Activated T-helper 9 cell treated with anti-CD3 and anti-CD28 coated beads, Interleukin-2, amount 50 U/mL, for 16 hours (primary cell): ENCODE measurements around the gene GDI1.

Source experiments
- DNase-seq: peaks from one replicate; pipeline ENCODE4 v3.0.0-alpha.2; 2020; ENCODE audit warnings: low read depth

Gene GDI1

DNA sequence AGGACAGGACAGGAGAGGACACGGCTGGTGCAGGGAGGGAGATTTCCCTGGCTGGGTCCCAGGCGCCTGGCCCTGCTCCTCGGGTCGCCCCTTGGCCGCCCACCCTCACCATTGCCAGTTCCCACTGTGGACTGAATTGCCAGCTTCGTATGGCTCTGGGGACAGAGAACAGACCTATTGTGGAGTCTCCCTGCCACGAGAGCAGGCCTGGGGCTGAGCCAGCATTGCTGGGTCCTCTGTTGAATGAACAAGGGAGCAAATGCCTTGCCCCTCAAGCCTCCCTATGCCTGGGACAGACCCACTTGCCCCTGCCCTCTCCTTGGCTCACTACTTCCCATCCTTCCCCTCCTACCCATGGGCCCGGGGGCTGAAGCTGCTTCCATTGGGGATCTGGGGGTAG lies 25.4 kb downstream of the GDI1 start:
- no peak for DNase-seq

DNA sequence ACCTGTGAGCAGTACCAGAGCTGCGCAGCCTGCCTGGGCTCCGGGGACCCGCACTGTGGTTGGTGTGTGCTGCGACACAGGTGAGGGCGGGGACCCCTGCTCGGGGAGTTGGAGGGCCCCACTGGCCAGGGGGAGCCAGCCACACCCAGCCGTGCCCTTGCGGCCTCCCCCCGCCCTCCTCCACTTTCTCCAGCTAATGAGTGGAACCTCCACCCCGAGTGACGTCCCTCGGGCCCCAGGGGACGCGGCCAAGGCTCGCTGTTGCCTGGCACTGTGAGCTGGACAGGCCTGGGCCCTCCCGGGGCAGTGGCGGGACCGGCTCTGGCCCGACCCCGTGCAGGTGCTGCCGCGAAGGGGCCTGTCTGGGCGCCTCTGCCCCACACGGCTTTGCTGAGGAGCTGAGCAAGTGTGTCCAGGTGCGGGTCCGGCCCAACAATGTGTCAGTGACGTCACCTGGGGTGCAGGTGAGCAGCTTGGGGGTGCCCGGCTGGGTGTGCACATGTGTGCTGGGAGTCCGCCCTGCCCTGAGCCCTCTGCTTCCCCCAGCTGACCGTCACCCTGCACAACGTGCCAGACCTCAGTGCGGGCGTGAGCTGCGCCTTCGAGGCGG lies 26.8 kb downstream of the GDI1 start:
- DNase-seq: no peak

- no peak for DNase-seq
Measured at GRCh38 chrX:154464806-154465365, 27.9 kb downstream of the GDI1 start.

DNA sequence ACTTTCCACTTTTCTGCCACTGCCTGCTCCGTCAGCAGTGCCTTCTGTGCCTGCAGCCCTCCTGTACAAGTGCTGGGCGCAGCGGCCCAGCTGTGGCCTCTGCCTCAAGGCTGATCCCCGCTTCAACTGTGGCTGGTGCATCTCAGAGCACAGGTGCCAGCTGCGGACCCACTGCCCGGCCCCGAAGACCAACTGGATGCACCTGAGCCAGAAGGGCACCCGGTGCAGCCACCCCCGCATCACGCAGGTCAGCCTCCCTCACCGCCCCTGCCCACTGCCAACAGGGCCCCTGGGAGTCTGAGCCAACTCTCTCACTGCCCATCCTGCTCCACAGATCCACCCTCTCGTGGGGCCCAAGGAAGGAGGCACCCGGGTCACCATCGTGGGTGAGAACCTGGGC lies 28.6 kb downstream of the GDI1 start:
- DNase-seq: no peak

DNA sequence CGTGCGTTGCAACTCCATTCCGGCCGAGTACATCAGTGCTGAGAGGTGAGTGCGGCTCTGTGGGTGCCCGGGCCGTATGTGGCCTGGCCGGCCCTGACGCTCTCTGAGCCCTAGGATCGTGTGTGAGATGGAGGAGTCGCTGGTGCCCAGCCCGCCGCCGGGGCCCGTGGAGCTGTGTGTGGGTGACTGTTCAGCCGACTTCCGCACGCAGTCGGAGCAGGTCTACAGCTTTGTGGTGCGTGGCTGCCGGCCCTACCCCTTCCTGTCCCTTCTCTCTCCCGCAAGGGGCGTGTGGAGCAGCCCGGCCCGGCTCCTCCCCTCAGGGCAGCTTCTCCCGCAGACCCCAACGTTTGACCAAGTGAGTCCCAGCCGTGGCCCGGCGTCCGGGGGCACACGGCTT lies 29.1 kb downstream of the GDI1 start:
- no peak for DNase-seq

DNA sequence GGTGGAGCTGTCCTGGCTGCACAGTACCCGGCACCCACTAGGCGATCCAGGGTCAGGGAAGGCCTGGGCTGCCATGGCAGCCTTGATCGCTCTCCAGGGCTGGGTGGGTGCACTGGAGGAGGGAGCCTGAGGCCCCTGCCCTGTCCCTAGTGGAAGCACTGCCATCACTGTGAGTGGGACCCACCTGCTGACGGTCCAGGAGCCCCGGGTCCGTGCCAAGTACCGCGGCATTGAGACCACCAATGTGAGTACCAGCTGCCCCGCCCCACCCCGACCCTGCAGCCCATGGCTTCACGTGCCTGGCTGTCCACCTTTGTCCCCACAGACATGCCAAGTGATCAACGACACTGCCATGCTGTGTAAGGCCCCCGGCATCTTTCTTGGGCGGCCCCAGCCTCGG lies 30.0 kb downstream of the GDI1 start:
- no peak for DNase-seq

DNA sequence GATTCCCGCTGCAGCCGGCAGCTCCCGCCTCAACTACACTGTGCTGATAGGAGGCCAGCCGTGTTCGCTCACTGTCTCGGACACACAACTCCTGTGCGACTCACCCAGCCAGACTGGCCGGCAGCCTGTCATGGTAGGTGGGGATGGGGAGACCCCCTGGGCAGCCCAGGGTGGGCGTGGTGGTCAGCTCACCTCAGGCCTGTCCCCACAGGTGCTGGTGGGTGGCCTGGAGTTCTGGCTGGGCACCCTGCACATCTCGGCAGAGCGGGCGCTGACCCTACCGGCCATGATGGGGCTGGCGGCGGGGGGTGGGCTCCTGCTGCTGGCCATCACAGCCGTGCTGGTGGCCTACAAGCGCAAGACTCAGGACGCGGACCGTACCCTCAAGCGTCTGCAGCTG lies 30.6 kb downstream of the GDI1 start:
- no peak for DNase-seq

DNA sequence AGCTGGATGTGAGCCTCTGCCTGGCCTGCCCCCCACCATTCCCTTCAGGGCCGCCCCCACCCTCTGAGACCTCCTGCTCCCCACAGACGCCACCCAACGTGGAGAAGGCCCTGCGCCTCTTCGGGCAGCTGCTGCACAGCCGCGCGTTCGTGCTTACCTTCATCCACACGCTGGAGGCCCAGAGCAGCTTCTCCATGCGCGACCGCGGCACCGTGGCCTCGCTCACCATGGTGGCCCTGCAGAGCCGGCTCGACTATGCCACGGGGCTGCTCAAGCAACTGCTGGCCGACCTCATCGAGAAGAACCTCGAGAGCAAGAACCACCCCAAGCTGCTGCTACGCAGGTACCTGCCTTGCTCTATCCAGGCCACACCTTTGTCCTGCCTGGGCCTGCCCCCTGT lies 31.3 kb downstream of the GDI1 start:
- no peak for DNase-seq

GRCh38 chrX:154469114-154469513 lies 32.2 kb downstream of the GDI1 start:
- DNase-seq: no peak

DNA sequence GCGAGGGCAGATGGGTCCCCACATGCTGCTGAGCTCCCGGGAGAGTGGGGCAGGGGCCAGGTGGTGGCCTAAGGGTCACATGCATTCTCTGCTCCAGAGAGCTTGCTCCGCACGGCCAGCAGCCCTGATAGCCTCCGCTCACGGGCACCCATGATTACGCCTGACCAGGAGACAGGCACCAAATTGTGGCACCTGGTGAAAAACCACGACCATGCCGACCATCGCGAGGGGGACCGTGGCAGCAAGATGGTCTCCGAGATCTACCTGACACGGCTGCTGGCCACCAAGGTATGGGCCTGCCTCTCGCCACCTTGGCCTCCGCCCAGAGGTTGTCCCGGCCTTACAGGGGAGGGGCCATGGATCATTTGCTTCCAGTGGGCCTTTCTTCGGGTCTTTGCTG lies 32.9 kb downstream of the GDI1 start:
- DNase-seq: no peak

- DNase-seq: no peak
Measured at GRCh38 chrX:154470434-154470833, 33.5 kb downstream of the GDI1 start.

DNA sequence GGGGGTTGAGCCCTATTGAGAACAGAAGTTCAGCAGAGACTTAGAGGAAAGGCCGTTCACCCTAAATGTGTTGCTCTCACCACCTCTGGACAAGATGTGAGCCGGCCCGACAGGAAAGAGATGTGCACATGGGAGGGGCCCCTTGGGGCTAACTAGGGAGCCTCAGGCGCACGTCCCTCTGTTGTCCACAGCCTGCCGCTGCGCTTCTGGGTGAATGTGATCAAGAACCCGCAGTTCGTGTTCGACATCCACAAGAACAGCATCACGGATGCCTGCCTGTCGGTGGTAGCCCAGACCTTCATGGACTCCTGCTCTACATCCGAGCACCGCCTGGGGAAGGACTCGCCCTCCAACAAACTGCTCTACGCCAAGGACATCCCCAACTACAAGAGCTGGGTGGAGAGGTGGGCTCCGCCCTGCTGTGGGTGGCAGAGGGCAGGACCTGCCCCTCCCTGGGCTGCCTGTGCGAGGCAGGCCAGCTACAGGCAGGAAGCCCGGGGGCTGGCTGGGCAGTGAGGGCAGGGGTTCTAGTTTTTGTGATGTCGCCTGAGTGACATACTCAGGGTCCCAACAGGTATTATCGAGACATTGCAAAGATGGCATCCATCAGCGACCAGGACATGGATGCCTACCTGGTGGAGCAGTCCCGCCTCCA lies 34.1 kb downstream of the GDI1 start:
- no peak for DNase-seq

DNA sequence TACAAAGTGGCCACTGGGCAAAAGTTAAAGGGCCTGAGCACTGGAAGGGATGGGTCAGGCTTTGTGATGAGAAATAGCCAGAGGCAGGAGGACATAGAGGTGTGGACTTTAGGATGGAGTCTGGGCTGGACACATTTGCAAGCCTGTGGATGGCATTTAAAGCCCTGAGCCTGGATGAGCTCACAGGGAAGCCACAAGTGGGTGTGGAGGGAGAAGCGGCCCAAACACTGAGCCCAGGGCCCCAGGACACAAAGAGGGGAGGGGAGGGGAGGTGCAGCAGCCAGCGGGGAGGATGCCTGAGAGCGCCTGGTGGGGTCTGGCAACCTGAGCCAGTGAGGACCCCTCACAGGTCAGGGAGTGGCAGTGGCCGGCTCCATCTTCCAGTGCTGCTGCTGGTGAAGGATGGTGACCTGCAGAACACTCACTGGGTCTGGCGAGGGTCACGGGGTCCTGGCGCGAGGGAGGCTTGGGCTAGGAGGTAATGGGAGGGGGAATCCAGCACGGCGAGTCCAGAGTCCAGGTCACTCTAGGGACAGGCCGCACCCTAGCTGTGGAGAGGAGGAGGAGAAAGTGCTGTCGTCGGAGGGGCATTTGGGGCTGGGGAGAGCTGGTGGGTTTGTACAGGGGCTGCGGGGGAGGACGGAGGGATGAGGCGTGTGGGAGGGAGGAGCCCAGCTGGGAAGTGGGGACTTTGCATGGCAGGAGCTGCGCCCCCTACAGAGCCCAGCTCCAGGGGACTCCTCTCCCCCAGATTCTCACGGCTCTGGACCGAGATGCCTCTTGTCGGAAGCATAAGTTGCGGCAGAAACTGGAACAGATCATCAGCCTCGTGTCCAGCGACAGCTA lies 35.1 kb downstream of the GDI1 start:
- DNase-seq: no peak

GRCh38 chrX:154472685-154473632 lies 36.0 kb downstream of the GDI1 start:
- no peak for DNase-seq

GRCh38 chrX:154473683-154474082 lies 36.7 kb downstream of the GDI1 start:
- no peak for DNase-seq

DNA sequence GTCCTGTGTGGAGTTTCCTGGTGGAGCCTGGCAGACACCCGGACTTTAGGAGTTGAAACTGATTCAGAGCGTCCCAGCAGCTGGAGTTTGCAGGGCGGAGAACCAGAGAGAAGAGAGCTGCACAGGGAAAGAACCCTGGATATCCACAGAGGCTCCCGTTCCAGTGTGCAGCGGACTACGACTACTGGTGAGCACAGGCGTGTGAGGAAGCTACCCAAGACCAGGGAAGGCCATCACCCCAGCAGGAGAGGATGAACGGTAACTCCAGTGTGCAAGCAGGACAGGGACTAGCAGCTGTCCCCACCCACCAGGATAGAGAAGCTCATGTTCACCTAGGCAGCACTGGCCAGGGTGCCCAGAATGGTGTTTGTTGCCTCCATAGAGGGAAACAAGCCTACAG lies 39.9 kb downstream of the GDI1 start:
- no peak for DNase-seq

GRCh38 chrX:154477891-154478477 lies 41.0 kb downstream of the GDI1 start:
- DNase-seq: no peak

DNA sequence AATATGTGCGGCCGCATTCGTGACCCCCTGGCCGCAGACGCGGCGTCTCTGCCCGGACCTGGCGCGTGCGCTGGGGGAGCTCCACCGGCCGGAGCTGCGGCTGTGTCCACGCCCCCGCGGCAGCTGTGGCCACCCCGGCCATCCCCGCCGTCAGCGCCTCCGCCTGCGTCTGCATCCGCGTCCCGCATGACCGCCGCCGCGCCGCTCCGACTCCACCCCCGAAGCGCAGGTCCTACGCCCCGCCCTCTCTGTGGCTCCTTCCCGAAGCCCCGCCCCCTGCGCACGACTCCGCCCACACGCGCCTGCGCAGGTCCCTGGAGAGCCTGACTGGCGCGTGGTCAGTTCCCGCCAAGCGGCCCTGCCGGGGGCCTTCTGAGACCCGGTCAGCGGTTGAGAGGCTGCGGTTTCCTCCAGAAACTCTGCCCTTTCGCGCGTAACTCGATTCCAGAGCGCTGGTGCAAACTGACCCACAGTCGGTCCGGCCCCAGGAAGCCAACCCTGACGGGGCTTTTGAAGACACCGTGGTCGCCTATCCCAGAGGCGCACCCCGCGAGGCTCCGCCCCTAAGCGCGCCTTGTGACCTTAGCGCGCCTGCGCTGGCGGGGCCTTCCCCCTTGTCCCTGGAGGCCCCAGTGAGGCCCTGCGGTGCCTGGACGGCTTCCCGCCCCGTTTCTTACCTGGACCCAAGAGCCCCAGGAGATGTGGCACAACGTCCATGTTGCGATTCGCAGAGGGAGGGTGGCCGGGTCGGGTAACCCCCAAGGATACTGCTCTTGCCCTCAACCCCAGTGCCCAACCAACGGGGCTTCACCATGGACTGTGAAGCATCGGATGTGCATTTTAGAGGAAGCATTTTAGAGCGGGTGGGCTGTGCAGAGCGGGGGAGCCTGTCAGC lies 42.0 kb downstream of the GDI1 start, which contains the start of gene LAGE3:
Gene LAGE3 (minus strand): TSS at position 554 of the 895 bp plus-strand sequence. CDS start 366 bp downstream, at position 188.
- DNase-seq: peak; percentile 88

- DNase-seq: no peak
Measured at GRCh38 chrX:154481195-154481594, 44.2 kb downstream of the GDI1 start.

DNA sequence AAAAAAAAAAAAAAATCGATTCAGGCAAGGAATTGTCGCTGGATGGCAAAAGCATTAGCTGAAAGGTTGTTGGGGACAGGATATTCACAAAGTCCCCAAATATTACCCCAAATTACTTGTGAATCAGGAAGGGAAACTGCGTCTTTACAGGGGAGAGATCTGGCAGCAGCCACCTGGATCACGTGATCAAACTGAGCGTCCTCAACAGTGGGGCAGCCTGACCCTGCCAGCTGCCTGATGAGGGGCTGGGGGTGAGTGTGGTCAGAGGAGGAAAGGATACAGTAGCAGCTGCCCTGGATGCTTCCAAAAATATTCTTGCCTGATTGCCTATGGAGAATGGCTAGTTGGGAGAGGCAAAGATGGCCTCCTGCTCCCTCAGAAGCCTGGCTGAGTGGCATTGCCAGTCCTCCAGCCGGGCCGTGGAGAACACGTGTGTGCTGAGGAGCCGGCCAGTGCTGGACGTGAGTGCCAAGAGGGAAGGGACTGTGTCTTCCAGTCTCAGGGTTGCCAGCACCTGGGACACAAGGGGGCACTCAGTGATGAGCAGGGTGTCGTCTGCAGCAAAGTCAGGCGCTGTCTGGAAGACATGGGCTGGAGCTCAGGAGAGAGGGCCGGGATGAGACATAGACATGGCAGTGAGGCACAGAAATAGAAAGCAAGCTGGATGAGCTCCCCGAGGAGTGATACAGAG lies 45.1 kb downstream of the GDI1 start:
- DNase-seq: no peak
